ENCODE results near the gene TNIP1. TPM values are rescaled to one million over a fixed set of nuclear protein-coding genes. Genes with fewer than 3 reads are reported as not detected.

The TNIP1 gene
- total RNA-seq, 1 experiment from 2014 or later = 65.7 TPM

- POLR2A ChIA-PET = no interaction called here
- Mint-ChIP-seq H3K9me3 (ENCODE audit: unreplicated experiment) (no peaks in the 10 kb centered on the region), H3K27me3 (ENCODE audit: insufficient read depth, unreplicated experiment) (no peaks in the 10 kb centered on the region), H3K27ac (ENCODE audit: unreplicated experiment) (no peak overlapping the region), H3K36me3 (ENCODE audit: insufficient read depth, unreplicated experiment) (no peaks in the 10 kb centered on the region), H3K4me1 (ENCODE audit: low read depth, unreplicated experiment) (no peaks in the 10 kb centered on the region), H3K4me3 (ENCODE audit: unreplicated experiment) (no peak overlapping the region)
- Histone ChIP-seq H3K9me3 (no peaks in the 10 kb centered on the region), H3K27me3 (replicated peaks; ENCODE audit: control insufficient read depth, insufficient read depth, low read length) (no peaks in the 10 kb centered on the region), H3K36me3 (ENCODE audit: control insufficient read depth, insufficient read depth, low read length) (no peaks in the 10 kb centered on the region), H3K4me1 (peaks cover 7% of the 10 kb centered on the region), H3K4me3 (ENCODE audit: low read depth, low read length) (no peak overlapping the region)
- TF ChIP-seq CTCF (IDR thresholded peaks at IDR 0.05; ENCODE audit: insufficient read depth in 1 of 2, low read depth in 1 of 2, low read length in 1 of 2, severe bottlenecking in 1 of 2, unreplicated experiment in 1 of 2) = no peak
- no TSS peak for BruUV-seq (replicated peaks)
- CTCF ChIA-PET = interaction anchor here (0.7 to 3.1 kb wide), 15 partner anchors 9 to 398 kb away, joined by 3 to 127 read pairs (median 6); partner anchors contain the start of genes ANXA6, GM2A and GPX3
- DNase-seq = no peak
- intact Hi-C loops (cut with micrococcal nuclease; ENCODE audit: unreplicated experiment) = no loop called here
These were observed 44.6 kb upstream of the TNIP1 start for GRCh38 chr5:151125421-151125820.

- no peaks in the 10 kb centered on the region for H3K9me3 ChIP-seq
- CTCF ChIA-PET = no interaction called here
- H3K27ac Mint-ChIP-seq (ENCODE audit: unreplicated experiment) = no peak overlapping the region
- POLR2A ChIA-PET = no interaction called here
- TF ChIP-seq CTCF (IDR thresholded peaks at IDR 0.05; ENCODE audit: insufficient read depth in 1 of 2, low read depth in 1 of 2, low read length in 1 of 2, severe bottlenecking in 1 of 2, unreplicated experiment in 1 of 2) = no peak
- no peak overlapping the region for H3K4me3 ChIP-seq (ENCODE audit: low read depth, low read length)
- H3K4me1 ChIP-seq = peaks cover 5% of the 10 kb centered on the region; the same call in 1 of the 2 replicates
- BruUV-seq (replicated peaks) = no TSS peak
- H3K9me3 Mint-ChIP-seq (ENCODE audit: unreplicated experiment) = no peaks in the 10 kb centered on the region
- DNase-seq = no peak
- no peaks in the 10 kb centered on the region for H3K36me3 Mint-ChIP-seq (ENCODE audit: insufficient read depth, unreplicated experiment)
- H3K27me3 Mint-ChIP-seq (ENCODE audit: insufficient read depth, unreplicated experiment) = no peaks in the 10 kb centered on the region
- intact Hi-C loops (cut with micrococcal nuclease; ENCODE audit: unreplicated experiment) = no loop called here
- peaks cover 7% of the 10 kb centered on the region for H3K4me1 Mint-ChIP-seq (ENCODE audit: low read depth, unreplicated experiment)
- no peak overlapping the region for H3K4me3 Mint-ChIP-seq (ENCODE audit: unreplicated experiment)
- no peaks in the 10 kb centered on the region for H3K27me3 ChIP-seq (replicated peaks; ENCODE audit: control insufficient read depth, insufficient read depth, low read length)
- no peaks in the 10 kb centered on the region for H3K36me3 ChIP-seq (ENCODE audit: control insufficient read depth, insufficient read depth, low read length)
These were observed 43.3 kb upstream of the TNIP1 start for GRCh38 chr5:151123897-151124751.

GRCh38 chr5:151122828-151123227 lies 42.0 kb upstream of the TNIP1 start:
- intact Hi-C loops (cut with micrococcal nuclease; ENCODE audit: unreplicated experiment) = no loop called here
- no peaks in the 10 kb centered on the region for H3K36me3 Mint-ChIP-seq (ENCODE audit: insufficient read depth, unreplicated experiment)
- Histone ChIP-seq H3K27me3 (replicated peaks; ENCODE audit: control insufficient read depth, insufficient read depth, low read length) (no peaks in the 10 kb centered on the region), H3K9me3 (no peaks in the 10 kb centered on the region), H3K4me3 (ENCODE audit: low read depth, low read length) (no peak overlapping the region), H3K36me3 (ENCODE audit: control insufficient read depth, insufficient read depth, low read length) (no peaks in the 10 kb centered on the region), H3K4me1 (peaks cover 5% of the 10 kb centered on the region; the same call in 1 of the 2 replicates)
- ChIA-PET CTCF (no interaction called here), POLR2A (no interaction called here)
- H3K4me3 Mint-ChIP-seq (ENCODE audit: unreplicated experiment) = no peak overlapping the region
- peaks cover 7% of the 10 kb centered on the region for H3K4me1 Mint-ChIP-seq (ENCODE audit: low read depth, unreplicated experiment)
- DNase-seq = no peak
- BruUV-seq (replicated peaks) = no TSS peak
- H3K9me3 Mint-ChIP-seq (ENCODE audit: unreplicated experiment) = no peaks in the 10 kb centered on the region
- H3K27me3 Mint-ChIP-seq (ENCODE audit: insufficient read depth, unreplicated experiment) = no peaks in the 10 kb centered on the region
- H3K27ac Mint-ChIP-seq (ENCODE audit: unreplicated experiment) = no peak overlapping the region
- TF ChIP-seq CTCF (IDR thresholded peaks at IDR 0.05; ENCODE audit: insufficient read depth in 1 of 2, low read depth in 1 of 2, low read length in 1 of 2, severe bottlenecking in 1 of 2, unreplicated experiment in 1 of 2) = no peak

Measured in Caco-2 (cell line).